Fibroblast of the aortic adventitia (primary cell): Measurements from ENCODE around the gene PLPPR5. TPM values are rescaled to one million over a fixed set of nuclear protein-coding genes. Genes with fewer than 3 reads are reported as not detected.
A peak's percentile ranks its signal among the peaks of the same experiment; 100 is the strongest.

Source experiments
- DNase-seq: peaks from one replicate; pipeline ENCODE4 v3.0.0-alpha.2; 2010; ENCODE audit warnings: low read depth
- H3K4me3 ChIP-seq: 2 replicates; pipeline ENCODE4 v1.5.1; 2011; ENCODE audit warnings: low read depth, mild to moderate bottlenecking, control low read depth, low read length, moderate library complexity
- total RNA-seq: library from RNA; depleted of rRNA; stranded (reverse); fragments of >200 nt; gene quantifications from 2 replicates; pipeline ENCODE4 v1.2.3, GENCODE V29; 2012; ENCODE audit warnings: low replicate concordance
- TF ChIP-seq, protein P1 (sequence below): IDR thresholded peaks from 2 replicates; pipeline ENCODE4 v1.5.1; 2011; ENCODE audit warnings: mild to moderate bottlenecking, low read length, control low read depth, inconsistent platforms; ENCODE audit not compliant: insufficient read depth

Gene PLPPR5
- total RNA-seq, 1 donor, result 0.09 TPM

DNA sequence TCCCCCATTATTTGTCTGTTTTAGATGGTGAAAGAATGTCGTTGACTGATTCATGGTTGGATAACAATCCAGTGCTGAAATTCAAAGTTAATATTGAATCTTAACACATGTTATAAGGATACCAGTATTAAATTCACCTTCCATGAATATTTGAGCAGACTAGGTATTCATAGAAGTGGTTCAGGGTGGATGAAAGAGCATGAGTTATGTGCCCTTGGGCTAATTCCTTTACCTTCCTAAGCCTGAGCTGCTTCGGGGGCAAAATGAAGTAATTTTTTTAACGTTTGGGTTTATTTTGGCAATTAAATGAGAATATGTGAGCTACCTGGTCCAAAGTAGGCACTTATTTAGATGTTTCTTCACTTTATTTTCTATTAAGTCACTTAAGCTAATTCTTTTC is 2.7 kb upstream of the PLPPR5 start:
- no peak for DNase-seq
- no peak overlapping the region for H3K4me3 ChIP-seq
- TF ChIP-seq, protein P1, sequence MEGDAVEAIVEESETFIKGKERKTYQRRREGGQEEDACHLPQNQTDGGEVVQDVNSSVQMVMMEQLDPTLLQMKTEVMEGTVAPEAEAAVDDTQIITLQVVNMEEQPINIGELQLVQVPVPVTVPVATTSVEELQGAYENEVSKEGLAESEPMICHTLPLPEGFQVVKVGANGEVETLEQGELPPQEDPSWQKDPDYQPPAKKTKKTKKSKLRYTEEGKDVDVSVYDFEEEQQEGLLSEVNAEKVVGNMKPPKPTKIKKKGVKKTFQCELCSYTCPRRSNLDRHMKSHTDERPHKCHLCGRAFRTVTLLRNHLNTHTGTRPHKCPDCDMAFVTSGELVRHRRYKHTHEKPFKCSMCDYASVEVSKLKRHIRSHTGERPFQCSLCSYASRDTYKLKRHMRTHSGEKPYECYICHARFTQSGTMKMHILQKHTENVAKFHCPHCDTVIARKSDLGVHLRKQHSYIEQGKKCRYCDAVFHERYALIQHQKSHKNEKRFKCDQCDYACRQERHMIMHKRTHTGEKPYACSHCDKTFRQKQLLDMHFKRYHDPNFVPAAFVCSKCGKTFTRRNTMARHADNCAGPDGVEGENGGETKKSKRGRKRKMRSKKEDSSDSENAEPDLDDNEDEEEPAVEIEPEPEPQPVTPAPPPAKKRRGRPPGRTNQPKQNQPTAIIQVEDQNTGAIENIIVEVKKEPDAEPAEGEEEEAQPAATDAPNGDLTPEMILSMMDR, result no peak

GRCh38 chr1:99005537-99005942 is 879 bp upstream of the PLPPR5 start:
- TF ChIP-seq, protein P1, result no peak
- no peak for DNase-seq
- H3K4me3 ChIP-seq, result no peak overlapping the region

- peak overlapping the region; percentile 45 for H3K4me3 ChIP-seq
- DNase-seq, result peak; percentile 8
- TF ChIP-seq, protein P1, result no peak
These were observed 304 bp downstream of the PLPPR5 start for GRCh38 chr1:99004254-99004860.

GRCh38 chr1:99003581-99004253 is 944 bp downstream of the PLPPR5 start:
- TF ChIP-seq, protein P1, result no peak
- no peak overlapping the region for H3K4me3 ChIP-seq
- no peak for DNase-seq

DNA sequence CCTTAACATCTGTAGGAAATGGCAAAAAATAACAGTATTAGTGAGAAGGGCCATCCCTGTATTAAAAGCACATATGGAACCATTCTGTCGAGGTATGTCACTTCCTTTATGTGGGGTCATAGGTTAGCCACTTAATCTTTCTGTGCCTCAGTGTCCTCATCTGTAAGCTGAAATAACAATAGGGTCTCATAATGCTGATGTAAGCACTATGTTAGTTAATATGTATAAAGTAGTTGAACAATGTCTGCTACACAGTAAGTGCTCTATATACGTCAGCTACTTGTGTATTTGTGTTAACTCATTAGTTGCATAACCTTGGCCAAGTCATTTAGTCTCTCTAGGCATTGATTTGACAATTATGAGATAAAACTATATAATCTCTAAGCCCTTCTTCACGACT is 11.8 kb downstream of the PLPPR5 start:
- no peak for DNase-seq
- TF ChIP-seq, protein P1, result no peak
- no peak overlapping the region for H3K4me3 ChIP-seq

DNA sequence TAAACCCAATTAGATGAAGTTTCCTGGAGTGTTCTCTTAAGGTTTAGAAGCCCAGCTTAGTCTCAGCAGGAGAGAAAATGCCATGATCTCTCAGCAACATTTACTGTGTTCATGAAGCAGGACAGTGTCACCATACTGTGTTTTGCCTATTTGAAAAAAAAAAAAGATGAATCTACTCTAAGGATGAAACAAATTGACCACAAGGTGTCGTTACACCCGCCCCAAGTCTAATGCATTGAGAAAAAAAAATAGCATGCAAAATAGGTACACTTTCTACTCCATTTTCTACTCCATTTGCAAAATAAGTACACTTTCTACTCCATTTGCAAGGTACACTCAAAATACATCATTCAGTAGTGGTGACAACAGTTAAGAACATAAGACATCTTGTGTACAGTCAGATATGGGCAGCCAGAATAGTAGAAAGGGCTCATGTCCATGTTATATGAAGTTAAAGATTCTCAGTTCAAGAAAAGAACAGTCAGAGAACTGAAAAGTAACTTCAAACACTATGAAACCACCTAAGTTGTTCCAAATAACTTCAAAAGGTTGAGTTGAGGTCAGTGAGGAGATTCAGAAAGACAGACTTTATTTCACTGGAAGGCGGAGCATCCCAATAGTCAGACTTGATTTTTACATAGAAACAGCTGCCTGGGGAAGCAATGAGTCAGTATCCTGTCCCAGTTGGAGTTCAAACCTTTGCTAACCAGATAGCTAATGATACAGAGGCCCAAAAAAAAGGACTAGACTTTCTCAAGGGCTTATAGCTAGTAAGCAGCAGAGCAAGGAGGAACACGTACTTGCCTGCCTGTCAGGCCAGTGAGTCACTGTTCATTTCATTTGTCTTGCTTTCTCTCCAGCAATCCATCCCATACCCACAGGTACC is 13.3 kb downstream of the PLPPR5 start:
- TF ChIP-seq, protein P1, result peak; percentile 18
- no peak overlapping the region for H3K4me3 ChIP-seq
- DNase-seq, result peak; percentile 88
